GM12865 (cell line): ENCODE results near the gene LENG9.
"Not testable (repeated sequence)": the region's sequence is repeated elsewhere in the genome, so short reads cannot be mapped to it uniquely, and the experiment has no call there.

Experiments used
- DNase-seq: peaks from one replicate; pipeline ENCODE4 v3.0.0; 2010; ENCODE audit warnings: low read depth
- H3K4me3 ChIP-seq: 2 replicates; pipeline ENCODE4 v1.5.1; 2011; ENCODE audit warnings: mild to moderate bottlenecking, low read depth, low read length, control low read depth
- CTCF ChIP-seq: IDR thresholded peaks from 2 replicates; pipeline ENCODE4 v1.5.1; 2011; ENCODE audit warnings: low read length, control low read depth, low read depth, inconsistent platforms; ENCODE audit not compliant: insufficient read depth; ENCODE audit errors: missing control alignments

The LENG9 gene

GRCh38 chr19:54449701-54450069 is 13.9 kb downstream of the LENG9 start:
- no peak for TF ChIP-seq CTCF
- H3K4me3 ChIP-seq: peak overlapping the region; percentile 83
- DNase-seq: no peak

GRCh38 chr19:54448774-54449700 is 14.5 kb downstream of the LENG9 start, which contains the start of gene LENG8:
Gene LENG8, plus strand, starts transcription at chr19:54449199. Its CDS starts 2,146 bp downstream, at chr19:54451345.
- peak; percentile 99 for DNase-seq
- H3K4me3 ChIP-seq: peak within 1 kb of the TSS; percentile 83
- no peak for TF ChIP-seq CTCF

DNA sequence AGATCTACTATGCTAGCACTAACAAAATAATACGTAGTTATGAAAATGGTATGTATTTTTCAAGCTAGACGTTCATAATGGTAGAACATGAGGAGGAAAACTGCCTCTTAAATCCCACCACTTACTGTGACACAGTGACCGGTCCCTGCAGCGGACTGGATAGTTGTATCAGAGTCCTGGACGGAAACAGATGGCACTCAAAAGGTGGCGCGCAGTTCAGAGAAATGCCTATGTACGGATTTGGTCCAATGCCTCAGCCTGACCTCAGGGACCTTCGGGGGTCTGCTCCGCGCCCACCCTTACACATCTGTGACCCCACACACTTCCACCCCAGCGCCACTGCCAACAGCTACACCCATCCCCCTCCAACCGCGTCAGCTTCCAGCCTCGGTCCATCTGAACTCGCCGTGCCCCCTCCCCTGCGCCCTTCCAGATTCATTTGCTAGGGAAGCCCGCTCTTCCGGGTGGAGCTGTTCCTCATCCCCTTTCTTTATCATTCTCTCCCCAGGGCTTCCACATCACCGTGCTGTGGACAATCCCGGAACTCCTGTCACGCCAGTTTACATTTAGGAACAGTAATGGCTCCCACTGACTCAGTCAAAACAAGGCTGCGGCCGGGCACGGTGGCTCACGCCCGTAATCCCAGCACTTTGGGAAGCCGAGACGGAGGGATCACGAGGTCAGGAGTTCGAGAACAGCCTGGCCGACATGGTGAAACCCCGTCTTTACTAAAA is 15.4 kb downstream of the LENG9 start:
- no peak for DNase-seq
- TF ChIP-seq CTCF: no peak
- peak overlapping the region; percentile 83 for H3K4me3 ChIP-seq

- H3K4me3 ChIP-seq: not testable (repeated sequence)
Observed at GRCh38 chr19:54446349-54446748, 17.2 kb downstream of the LENG9 start.

GRCh38 chr19:54444737-54445136 is 18.8 kb downstream of the LENG9 start:
- TF ChIP-seq CTCF: no peak
- DNase-seq: no peak
- H3K4me3 ChIP-seq: no peak overlapping the region

More at GRCh38 chr19:54446349-54446748, 17.2 kb downstream of the LENG9 start:
- not testable (repeated sequence) for DNase-seq

DNA sequence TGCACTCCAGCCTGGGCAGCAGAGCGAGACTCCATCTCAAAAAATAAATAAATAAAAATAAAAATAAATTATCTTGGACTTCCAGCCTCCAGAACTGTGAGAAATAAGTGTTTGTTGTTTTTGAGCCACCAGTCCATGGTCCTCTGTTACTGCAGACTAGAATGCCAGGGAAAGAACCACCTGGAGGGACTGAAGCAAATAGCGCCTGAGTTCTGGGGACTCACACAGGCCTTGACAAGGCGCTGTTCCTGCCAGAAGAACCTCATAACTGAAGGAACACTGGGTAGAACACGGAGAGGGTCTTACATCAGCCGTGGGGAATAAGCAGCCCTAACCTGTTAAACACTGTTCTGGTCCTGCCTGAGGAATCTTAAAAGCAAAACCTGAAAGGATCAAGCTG is 22.9 kb downstream of the LENG9 start:
- DNase-seq: no peak

More for the DNA sequence above, 22.9 kb downstream of the LENG9 start:
- H3K4me3 ChIP-seq: no peak overlapping the region
- TF ChIP-seq CTCF: no peak
